ENCODE measurements around the gene CD81.

Gene CD81

GRCh38 chr11:2388431-2389376, 11.6 kb downstream of the CD81 start:
- in situ Hi-C loops (cut with HindIII; ENCODE audit: low sequenced_read_pairs) = no loop called here

GRCh38 chr11:2389377-2390026, 12.4 kb downstream of the CD81 start:
- in situ Hi-C loops (cut with HindIII; ENCODE audit: low sequenced_read_pairs) = no loop called here

GRCh38 chr11:2390091-2390724, 13.1 kb downstream of the CD81 start:
- in situ Hi-C loops (cut with HindIII; ENCODE audit: low sequenced_read_pairs) = no loop called here

- in situ Hi-C loops (cut with HindIII; ENCODE audit: low sequenced_read_pairs) = no loop called here
These were observed 13.6 kb downstream of the CD81 start for GRCh38 chr11:2390725-2391151.

GRCh38 chr11:2391181-2391975, 14.3 kb downstream of the CD81 start:
- in situ Hi-C loops (cut with HindIII; ENCODE audit: low sequenced_read_pairs) = no loop called here

- in situ Hi-C loops (cut with HindIII; ENCODE audit: low sequenced_read_pairs) = no loop called here
These were observed 15.3 kb downstream of the CD81 start for GRCh38 chr11:2392241-2392959.

- in situ Hi-C loops (cut with HindIII; ENCODE audit: low sequenced_read_pairs) = no loop called here
These were observed 16.2 kb downstream of the CD81 start for GRCh38 chr11:2393111-2393868.

GRCh38 chr11:2393941-2394817, 17.1 kb downstream of the CD81 start:
- in situ Hi-C loops (cut with HindIII; ENCODE audit: low sequenced_read_pairs) = no loop called here

GRCh38 chr11:2394818-2395105, 17.7 kb downstream of the CD81 start:
- in situ Hi-C loops (cut with HindIII; ENCODE audit: low sequenced_read_pairs) = no loop called here

- in situ Hi-C loops (cut with HindIII; ENCODE audit: low sequenced_read_pairs) = no loop called here
These were observed 18.2 kb downstream of the CD81 start for GRCh38 chr11:2395211-2395730.

GRCh38 chr11:2395856-2396255, 18.7 kb downstream of the CD81 start:
- in situ Hi-C loops (cut with HindIII; ENCODE audit: low sequenced_read_pairs) = no loop called here

GRCh38 chr11:2396471-2396870, 19.4 kb downstream of the CD81 start:
- in situ Hi-C loops (cut with HindIII; ENCODE audit: low sequenced_read_pairs) = no loop called here

- in situ Hi-C loops (cut with HindIII; ENCODE audit: low sequenced_read_pairs) = no loop called here
These were observed 19.9 kb downstream of the CD81 start for GRCh38 chr11:2397005-2397404.

- in situ Hi-C loops (cut with HindIII; ENCODE audit: low sequenced_read_pairs) = no loop called here
These were observed 21.7 kb downstream of the CD81 start for GRCh38 chr11:2398664-2399355.

GRCh38 chr11:2399488-2400068, 22.5 kb downstream of the CD81 start:
- in situ Hi-C loops (cut with HindIII; ENCODE audit: low sequenced_read_pairs) = no loop called here

GRCh38 chr11:2400069-2400761, 23.1 kb downstream of the CD81 start, which contains the start of gene TSSC4:
TSS of gene TSSC4 (plus strand) at chr11:2400750. CDS start at chr11:2402634, 1,884 bp downstream.
- in situ Hi-C loops (cut with HindIII; ENCODE audit: low sequenced_read_pairs) = no loop called here

All from DLD1 (cell line).